Smooth muscle cell (in vitro differentiated cells): ENCODE measurements around the gene VSIG10L. TPM values are rescaled to one million over a fixed set of nuclear protein-coding genes. Genes with fewer than 3 reads are reported as not detected.

Experiments
- DNase-seq: peaks from one replicate; lab custom pipeline; 2025; ENCODE audit not compliant: unreplicated experiment; lab: John Stamatoyannopoulos, UW
- H2AFZ ChIP-seq: fragments of 200-600 bp; sonication (generic); 2 replicates; pipeline ENCODE4 v1.6.0; 2016; ENCODE audit warnings: antibody characterized with exemption, low read depth, mild to moderate bottlenecking
- H3F3A ChIP-seq: fragments of 200-600 bp; sonication (generic); 2 replicates; pipeline ENCODE4 v1.6.0; 2017; ENCODE audit warnings: antibody characterized with exemption, low read depth
- H3K27ac ChIP-seq: fragments of 200-600 bp; sonication (generic); 2 replicates; pipeline ENCODE4 v1.5.1; 2016; ENCODE audit warnings: low read depth, mild to moderate bottlenecking
- H3K27me3 ChIP-seq: fragments of 200-600 bp; sonication (generic); 2 replicates; pipeline ENCODE4 v1.6.1; 2016; ENCODE audit warnings: low read depth, mild to moderate bottlenecking
- H3K36me3 ChIP-seq: fragments of 200-600 bp; sonication (generic); 2 replicates; pipeline ENCODE4 v1.5.1; 2016; ENCODE audit warnings: low read depth
- H3K4me1 ChIP-seq: fragments of 200-600 bp; sonication (generic); 2 replicates; pipeline ENCODE4 v1.5.1; 2016; ENCODE audit warnings: low read depth
- H3K4me2 ChIP-seq: fragments of 200-600 bp; sonication (generic); 2 replicates; pipeline ENCODE4 v1.6.0; 2016; ENCODE audit warnings: mild to moderate bottlenecking
- H3K4me3 ChIP-seq: fragments of 200-600 bp; sonication (generic); 2 replicates; pipeline ENCODE4 v1.5.1; 2016; ENCODE audit warnings: mild to moderate bottlenecking
- H3K79me2 ChIP-seq: fragments of 200-600 bp; sonication (generic); 2 replicates; pipeline ENCODE4 v1.6.0; 2016; ENCODE audit warnings: low read depth, mild to moderate bottlenecking
- H3K9ac ChIP-seq: fragments of 200-600 bp; sonication (generic); 2 replicates; pipeline ENCODE4 v1.6.0; 2016; ENCODE audit warnings: low read depth
- H3K9me3 ChIP-seq: fragments of 200-600 bp; sonication (generic); replicated peaks from 2 replicates; pipeline ENCODE4 v1.5.1; 2016; ENCODE audit warnings: low read depth
- H4K20me1 ChIP-seq: fragments of 200-600 bp; sonication (generic); 2 replicates; pipeline ENCODE4 v1.6.0; 2016; ENCODE audit warnings: low read depth
- WGBS: methylation state at CpG from one replicate; pipeline ENCODE4 v1.1.7; 2016; ENCODE audit warnings: low lambda C conversion rate; 5-methylcytosine and 5-hydroxymethylcytosine counted together
- polyA plus RNA-seq: library from polyadenylated mRNA; unstranded; fragments of >200 nt; fragmentation: Nextera tagmentation; extraction: Ambion mirVana; gene quantifications from 2 replicates; pipeline ENCODE4 v1.2.1, GENCODE V29; 2016
- total RNA-seq: library from RNA; depleted of rRNA; stranded (reverse); fragments of >200 nt; gene quantifications from 2 replicates; pipeline ENCODE4 v1.2.3, GENCODE V29; 2014
- TF ChIP-seq, protein P1 (sequence below): fragments of 200-600 bp; sonication (generic); IDR thresholded peaks from 2 replicates; pipeline ENCODE4 v1.5.1; 2017; ENCODE audit warnings: borderline replicate concordance, mild to moderate bottlenecking, antibody characterized with exemption; ENCODE audit not compliant: insufficient read depth, poor library complexity, severe bottlenecking

Gene VSIG10L
- total and polyA plus RNA-seq, 2 experiments from 2014 or later = 2.2 to 4.2 TPM

DNA sequence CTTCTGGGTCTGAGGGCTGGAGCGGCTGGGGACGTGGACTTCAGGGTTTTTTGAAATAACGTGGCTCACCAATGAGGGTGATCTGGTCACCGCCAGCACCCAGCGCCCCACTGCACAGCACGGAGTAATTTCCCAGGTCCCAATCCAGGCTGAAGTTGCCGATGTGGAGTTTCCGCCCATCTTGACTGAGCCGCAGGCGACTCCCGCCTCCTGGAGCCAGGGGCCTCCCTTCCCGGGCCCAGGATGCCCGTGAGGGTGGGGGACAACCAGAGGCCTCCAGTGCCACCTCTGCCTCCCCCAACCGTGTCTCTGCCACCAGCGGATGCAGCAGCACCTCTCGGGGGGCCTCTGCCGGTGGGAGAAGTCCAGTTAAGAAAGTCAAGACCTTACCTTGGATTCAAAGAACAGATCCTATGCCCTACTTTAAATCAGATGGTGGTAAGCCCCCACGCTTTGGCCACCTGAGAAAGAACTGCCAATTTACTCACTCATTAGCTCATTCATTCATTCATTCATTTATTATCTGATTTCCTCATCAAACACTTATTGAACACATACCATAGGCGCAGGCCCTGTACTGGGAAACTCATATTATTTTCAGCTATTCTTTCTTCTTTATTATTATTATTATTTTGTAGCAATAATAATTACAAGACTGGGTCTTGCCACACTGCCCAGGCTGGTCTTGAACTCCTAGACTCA, 3.9 kb downstream of the VSIG10L start:
- DNase-seq = no peak
- Histone ChIP-seq H3K36me3 (no peaks in the 10 kb centered on the region), H3K9ac (no peak overlapping the region), H3F3A (no peaks in the 10 kb centered on the region), H2AFZ (peak overlapping the region; percentile 53), H3K79me2 (no peaks in the 10 kb centered on the region), H3K4me2 (peak overlapping the region; percentile 88), H3K4me3 (peak overlapping the region; percentile 64), H4K20me1 (no peaks in the 10 kb centered on the region), H3K9me3 (no peaks in the 10 kb centered on the region), H3K4me1 (no peaks in the 10 kb centered on the region), H3K27ac (no peak overlapping the region), H3K27me3 (no peaks in the 10 kb centered on the region)
- 92% methylated on average over 18 of the region's 19 CpGs for WGBS
- TF ChIP-seq, protein P1, sequence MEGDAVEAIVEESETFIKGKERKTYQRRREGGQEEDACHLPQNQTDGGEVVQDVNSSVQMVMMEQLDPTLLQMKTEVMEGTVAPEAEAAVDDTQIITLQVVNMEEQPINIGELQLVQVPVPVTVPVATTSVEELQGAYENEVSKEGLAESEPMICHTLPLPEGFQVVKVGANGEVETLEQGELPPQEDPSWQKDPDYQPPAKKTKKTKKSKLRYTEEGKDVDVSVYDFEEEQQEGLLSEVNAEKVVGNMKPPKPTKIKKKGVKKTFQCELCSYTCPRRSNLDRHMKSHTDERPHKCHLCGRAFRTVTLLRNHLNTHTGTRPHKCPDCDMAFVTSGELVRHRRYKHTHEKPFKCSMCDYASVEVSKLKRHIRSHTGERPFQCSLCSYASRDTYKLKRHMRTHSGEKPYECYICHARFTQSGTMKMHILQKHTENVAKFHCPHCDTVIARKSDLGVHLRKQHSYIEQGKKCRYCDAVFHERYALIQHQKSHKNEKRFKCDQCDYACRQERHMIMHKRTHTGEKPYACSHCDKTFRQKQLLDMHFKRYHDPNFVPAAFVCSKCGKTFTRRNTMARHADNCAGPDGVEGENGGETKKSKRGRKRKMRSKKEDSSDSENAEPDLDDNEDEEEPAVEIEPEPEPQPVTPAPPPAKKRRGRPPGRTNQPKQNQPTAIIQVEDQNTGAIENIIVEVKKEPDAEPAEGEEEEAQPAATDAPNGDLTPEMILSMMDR = no peak

DNA sequence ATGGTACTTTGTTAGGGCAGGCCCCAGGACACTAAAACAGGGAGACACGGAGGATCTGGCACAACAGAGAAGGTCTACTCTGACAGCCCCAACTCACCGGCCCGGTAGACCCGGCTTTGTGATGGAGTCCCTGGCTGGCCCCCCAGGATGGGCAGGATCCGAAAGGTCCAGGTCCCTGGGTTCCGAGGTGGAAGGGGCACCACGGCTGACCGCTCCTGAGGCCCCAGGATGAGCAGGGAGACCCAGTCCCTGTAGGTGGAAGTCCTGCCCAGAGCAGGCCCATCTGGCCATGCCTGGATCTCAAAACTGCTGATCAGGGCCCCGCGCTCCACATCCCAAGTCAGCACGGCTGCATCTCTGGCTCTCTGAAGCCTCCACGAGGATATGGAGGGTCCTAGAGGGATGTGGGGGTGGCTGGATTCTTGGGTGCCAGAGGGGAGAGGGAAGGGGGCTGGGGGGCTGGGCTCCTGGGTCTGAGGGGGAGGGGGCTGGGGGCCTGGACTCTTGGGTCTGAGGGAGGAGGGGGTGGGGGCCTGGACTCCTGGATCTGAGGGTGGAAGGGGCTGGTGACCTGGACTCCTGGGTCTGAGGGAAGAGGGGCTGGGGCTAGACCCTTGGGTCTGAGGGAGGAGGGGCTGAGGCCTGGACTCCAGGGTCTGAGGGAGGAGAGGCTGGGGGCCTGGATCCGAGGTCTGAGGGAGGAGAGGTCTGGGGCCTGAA, 4.6 kb downstream of the VSIG10L start:
- Histone ChIP-seq H3K27me3 (no peaks in the 10 kb centered on the region), H3K27ac (no peak overlapping the region), H3K9ac (no peak overlapping the region), H3K79me2 (no peaks in the 10 kb centered on the region), H4K20me1 (no peaks in the 10 kb centered on the region), H3F3A (no peaks in the 10 kb centered on the region), H2AFZ (no peak overlapping the region), H3K9me3 (no peaks in the 10 kb centered on the region), H3K4me2 (no peak overlapping the region), H3K4me3 (no peak overlapping the region), H3K4me1 (no peaks in the 10 kb centered on the region), H3K36me3 (no peaks in the 10 kb centered on the region)
- 96% methylated on average over 13 of the region's 13 CpGs for WGBS
- no peak for DNase-seq
- TF ChIP-seq, protein P1 = no peak

DNA sequence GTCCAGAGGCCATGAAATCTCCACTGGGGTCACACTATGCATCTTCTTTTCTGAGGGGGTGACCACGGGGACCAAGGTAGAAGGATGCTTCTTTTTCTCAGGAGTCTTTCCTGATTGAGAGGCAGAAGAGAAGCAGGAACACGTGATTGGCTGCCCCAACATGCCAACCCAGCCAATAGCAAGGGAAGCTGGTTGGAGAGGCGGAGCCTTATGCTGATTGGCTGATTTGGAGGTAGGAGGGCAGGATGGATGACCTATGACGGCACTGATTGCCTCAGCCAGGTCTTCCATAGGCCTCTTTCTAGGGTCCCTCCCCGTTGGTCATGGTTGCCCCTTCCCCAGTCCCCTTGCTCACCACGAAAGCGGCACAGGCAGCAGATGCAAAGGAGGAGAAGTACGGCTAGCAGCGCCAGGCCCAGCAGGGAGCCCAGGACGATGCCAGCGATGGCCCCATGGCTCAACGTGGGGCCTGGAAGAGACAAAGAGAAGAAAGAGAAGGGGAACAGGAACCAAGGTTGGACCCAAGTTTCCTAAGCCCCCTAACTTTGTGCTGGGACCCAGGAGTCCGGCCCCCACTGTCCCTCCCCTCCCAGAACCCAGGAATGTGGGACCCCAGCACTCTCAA, 8.0 kb downstream of the VSIG10L start:
- TF ChIP-seq, protein P1 = no peak
- Histone ChIP-seq H4K20me1 (no peaks in the 10 kb centered on the region), H3K27ac (no peak overlapping the region), H3K4me1 (no peaks in the 10 kb centered on the region), H2AFZ (no peak overlapping the region), H3K36me3 (no peaks in the 10 kb centered on the region), H3K4me2 (no peak overlapping the region), H3K9ac (no peak overlapping the region), H3K4me3 (no peak overlapping the region), H3K27me3 (no peaks in the 10 kb centered on the region), H3K79me2 (no peaks in the 10 kb centered on the region), H3K9me3 (no peaks in the 10 kb centered on the region), H3F3A (no peaks in the 10 kb centered on the region)
- DNase-seq = no peak
- WGBS = 94% methylated on average over 12 of the region's 13 CpGs
